Panc1 (cell line): ENCODE data around the gene PHF19.

ENCODE experiments used
- CTCF ChIP-seq: fragments of 450-650 bp; IDR thresholded peaks from 2 replicates; pipeline ENCODE4 v1.5.1; 2017; ENCODE audit warnings: mild to moderate bottlenecking
- POLR2AphosphoS5 ChIP-seq: IDR thresholded peaks from 2 replicates; pipeline ENCODE4 v1.6.1; 2012; ENCODE audit warnings: mild to moderate bottlenecking, low read depth, low read length, moderate library complexity
- REST ChIP-seq, 2 experiments: IDR thresholded peaks; 2 replicates each; pipeline ENCODE4 v1.6.1; 2011 to 2012; ENCODE audit warnings: low read depth in 2 of 2, control low read depth in 1 of 2, low read length in 1 of 2, mild to moderate bottlenecking in 1 of 2, moderate library complexity in 1 of 2; ENCODE audit not compliant: insufficient read depth in 1 of 2

GRCh38 chr9:120837921-120838320 is 39.1 kb downstream of the PHF19 start:
- TF ChIP-seq CTCF (no peak), POLR2AphosphoS5 (no peak), REST (IDR thresholded peaks at IDR 0.05; ENCODE audit: insufficient read depth in 1 of 2, low read depth in 2 of 2, low read length in 1 of 2) (no peak)
